ENCODE data around the gene RAB44. TPM values are rescaled to one million over a fixed set of nuclear protein-coding genes. Genes with fewer than 3 reads are reported as not detected.

RAB44 gene
- total and polyA plus RNA-seq, 2 of the 13 experiments (the other 11 are each of a cell fraction or from before 2014, with no cell fraction given) = not detected

DNA sequence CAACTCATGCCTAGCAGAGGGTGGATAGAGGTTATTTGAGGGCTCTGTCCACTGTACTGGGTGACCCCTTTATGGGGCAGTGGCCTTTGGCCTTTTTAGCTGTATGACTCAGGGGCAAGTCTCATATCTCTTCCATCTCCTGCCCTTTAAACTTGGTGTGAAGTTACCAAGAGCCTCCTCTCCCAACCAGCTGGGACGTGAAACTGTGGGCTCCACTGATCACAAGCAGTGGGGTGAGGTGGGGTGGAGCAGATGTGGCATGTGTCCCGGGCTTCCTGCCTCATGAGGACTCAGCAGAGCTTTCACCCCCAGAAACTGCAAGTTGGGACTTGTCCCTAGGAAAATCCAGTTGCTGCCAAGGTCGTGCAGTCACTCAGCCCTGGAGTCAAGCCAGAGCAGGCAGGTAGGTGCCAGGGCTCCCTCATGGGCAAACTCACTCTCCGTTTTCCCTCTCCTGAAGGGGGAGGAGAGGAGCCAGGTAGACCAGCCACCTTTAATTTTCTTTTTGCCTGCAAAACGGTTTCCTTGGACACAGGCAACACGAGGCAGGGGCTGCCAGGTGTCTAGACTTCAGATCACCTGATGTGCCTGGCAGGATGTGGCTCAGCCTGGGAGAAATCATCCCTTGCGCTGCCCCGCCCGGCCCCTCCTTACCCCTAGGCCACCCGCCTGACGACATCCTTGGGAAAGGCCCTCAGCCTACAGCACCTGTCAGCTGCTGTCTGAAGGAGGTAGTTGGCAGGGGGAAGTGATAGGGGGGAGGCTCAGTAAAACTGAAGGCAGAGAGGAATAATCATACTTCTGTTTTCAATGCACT, 15.1 kb upstream of the RAB44 start (continued):
- TF ChIP-seq ESRRA (CRISPR knock-in tag; IDR thresholded peaks at IDR 0.05; ENCODE audit: low read depth) (peak; percentile 62; the same call in 1 of the 2 replicates), ZFX (CRISPR knock-in tag; IDR thresholded peaks at IDR 0.05; ENCODE audit: low read depth) (peak; percentile 30; the same call in 1 of the 2 replicates), RARA (CRISPR knock-in tag; IDR thresholded peaks at IDR 0.05) (peak; percentile 83), ZNF335 (CRISPR knock-in tag; IDR thresholded peaks at IDR 0.05) (peak; percentile 38; the same call in 1 of the 2 replicates), JUNB (CRISPR knock-in tag; IDR thresholded peaks at IDR 0.05; ENCODE audit: borderline replicate concordance) (peak; percentile 49; the same call in 1 of the 2 replicates), LCORL (IDR thresholded peaks at IDR 0.05) (no peak), LCORL (CRISPR knock-in tag; IDR thresholded peaks at IDR 0.05) (peak; percentile 85), SALL1 (CRISPR knock-in tag; IDR thresholded peaks at IDR 0.05) (peak; percentile 25; the same call in 1 of the 2 replicates)
- TF ChIP-seq, protein P1, sequence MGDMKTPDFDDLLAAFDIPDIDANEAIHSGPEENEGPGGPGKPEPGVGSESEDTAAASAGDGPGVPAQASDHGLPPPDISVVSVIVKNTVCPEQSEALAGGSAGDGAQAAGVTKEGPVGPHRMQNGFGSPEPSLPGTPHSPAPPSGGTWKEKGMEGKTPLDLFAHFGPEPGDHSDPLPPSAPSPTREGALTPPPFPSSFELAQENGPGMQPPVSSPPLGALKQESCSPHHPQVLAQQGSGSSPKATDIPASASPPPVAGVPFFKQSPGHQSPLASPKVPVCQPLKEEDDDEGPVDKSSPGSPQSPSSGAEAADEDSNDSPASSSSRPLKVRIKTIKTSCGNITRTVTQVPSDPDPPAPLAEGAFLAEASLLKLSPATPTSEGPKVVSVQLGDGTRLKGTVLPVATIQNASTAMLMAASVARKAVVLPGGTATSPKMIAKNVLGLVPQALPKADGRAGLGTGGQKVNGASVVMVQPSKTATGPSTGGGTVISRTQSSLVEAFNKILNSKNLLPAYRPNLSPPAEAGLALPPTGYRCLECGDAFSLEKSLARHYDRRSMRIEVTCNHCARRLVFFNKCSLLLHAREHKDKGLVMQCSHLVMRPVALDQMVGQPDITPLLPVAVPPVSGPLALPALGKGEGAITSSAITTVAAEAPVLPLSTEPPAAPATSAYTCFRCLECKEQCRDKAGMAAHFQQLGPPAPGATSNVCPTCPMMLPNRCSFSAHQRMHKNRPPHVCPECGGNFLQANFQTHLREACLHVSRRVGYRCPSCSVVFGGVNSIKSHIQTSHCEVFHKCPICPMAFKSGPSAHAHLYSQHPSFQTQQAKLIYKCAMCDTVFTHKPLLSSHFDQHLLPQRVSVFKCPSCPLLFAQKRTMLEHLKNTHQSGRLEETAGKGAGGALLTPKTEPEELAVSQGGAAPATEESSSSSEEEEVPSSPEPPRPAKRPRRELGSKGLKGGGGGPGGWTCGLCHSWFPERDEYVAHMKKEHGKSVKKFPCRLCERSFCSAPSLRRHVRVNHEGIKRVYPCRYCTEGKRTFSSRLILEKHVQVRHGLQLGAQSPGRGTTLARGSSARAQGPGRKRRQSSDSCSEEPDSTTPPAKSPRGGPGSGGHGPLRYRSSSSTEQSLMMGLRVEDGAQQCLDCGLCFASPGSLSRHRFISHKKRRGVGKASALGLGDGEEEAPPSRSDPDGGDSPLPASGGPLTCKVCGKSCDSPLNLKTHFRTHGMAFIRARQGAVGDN (CRISPR knock-in tag; IDR thresholded peaks at IDR 0.05) = peak; percentile 62
- TF ChIP-seq, protein P2, sequence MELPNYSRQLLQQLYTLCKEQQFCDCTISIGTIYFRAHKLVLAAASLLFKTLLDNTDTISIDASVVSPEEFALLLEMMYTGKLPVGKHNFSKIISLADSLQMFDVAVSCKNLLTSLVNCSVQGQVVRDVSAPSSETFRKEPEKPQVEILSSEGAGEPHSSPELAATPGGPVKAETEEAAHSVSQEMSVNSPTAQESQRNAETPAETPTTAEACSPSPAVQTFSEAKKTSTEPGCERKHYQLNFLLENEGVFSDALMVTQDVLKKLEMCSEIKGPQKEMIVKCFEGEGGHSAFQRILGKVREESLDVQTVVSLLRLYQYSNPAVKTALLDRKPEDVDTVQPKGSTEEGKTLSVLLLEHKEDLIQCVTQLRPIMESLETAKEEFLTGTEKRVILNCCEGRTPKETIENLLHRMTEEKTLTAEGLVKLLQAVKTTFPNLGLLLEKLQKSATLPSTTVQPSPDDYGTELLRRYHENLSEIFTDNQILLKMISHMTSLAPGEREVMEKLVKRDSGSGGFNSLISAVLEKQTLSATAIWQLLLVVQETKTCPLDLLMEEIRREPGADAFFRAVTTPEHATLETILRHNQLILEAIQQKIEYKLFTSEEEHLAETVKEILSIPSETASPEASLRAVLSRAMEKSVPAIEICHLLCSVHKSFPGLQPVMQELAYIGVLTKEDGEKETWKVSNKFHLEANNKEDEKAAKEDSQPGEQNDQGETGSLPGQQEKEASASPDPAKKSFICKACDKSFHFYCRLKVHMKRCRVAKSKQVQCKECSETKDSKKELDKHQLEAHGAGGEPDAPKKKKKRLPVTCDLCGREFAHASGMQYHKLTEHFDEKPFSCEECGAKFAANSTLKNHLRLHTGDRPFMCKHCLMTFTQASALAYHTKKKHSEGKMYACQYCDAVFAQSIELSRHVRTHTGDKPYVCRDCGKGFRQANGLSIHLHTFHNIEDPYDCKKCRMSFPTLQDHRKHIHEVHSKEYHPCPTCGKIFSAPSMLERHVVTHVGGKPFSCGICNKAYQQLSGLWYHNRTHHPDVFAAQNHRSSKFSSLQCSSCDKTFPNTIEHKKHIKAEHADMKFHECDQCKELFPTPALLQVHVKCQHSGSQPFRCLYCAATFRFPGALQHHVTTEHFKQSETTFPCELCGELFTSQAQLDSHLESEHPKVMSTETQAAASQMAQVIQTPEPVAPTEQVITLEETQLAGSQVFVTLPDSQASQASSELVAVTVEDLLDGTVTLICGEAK (IDR thresholded peaks at IDR 0.05) = no peak
- TF ChIP-seq, protein P2 (CRISPR knock-in tag; IDR thresholded peaks at IDR 0.05) = 0 out of 2 replicates have a peak, but pooled peaks have one; percentile 38
- TF ChIP-seq, protein P3, sequence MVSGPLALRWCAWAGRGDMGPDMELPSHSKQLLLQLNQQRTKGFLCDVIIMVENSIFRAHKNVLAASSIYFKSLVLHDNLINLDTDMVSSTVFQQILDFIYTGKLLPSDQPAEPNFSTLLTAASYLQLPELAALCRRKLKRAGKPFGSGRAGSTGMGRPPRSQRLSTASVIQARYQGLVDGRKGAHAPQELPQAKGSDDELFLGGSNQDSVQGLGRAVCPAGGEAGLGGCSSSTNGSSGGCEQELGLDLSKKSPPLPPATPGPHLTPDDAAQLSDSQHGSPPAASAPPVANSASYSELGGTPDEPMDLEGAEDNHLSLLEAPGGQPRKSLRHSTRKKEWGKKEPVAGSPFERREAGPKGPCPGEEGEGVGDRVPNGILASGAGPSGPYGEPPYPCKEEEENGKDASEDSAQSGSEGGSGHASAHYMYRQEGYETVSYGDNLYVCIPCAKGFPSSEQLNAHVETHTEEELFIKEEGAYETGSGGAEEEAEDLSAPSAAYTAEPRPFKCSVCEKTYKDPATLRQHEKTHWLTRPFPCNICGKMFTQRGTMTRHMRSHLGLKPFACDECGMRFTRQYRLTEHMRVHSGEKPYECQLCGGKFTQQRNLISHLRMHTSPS (CRISPR knock-in tag; IDR thresholded peaks at IDR 0.05; ENCODE audit: low read depth) = peak; percentile 19
- TF ChIP-seq, protein P4, sequence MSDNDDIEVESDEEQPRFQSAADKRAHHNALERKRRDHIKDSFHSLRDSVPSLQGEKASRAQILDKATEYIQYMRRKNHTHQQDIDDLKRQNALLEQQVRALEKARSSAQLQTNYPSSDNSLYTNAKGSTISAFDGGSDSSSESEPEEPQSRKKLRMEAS (IDR thresholded peaks at IDR 0.05) = peak; percentile 45; the same call in 1 of the 2 replicates
